Stimulated activated naive CD4-positive, alpha-beta T cell treated with Interleukin-2 at 50 U/mL for 16 hours (primary cell): Measurements from ENCODE around the gene LRRC46.

Experiments
- DNase-seq: peaks from one replicate; lab custom pipeline; 2025; lab: John Stamatoyannopoulos, UW

The LRRC46 gene

GRCh38 chr17:47852113-47852949, 20.9 kb downstream of the LRRC46 start:
- DNase-seq, result no peak

- no peak for DNase-seq
These were observed 22.1 kb downstream of the LRRC46 start for GRCh38 chr17:47853616-47854015.

- DNase-seq, result no peak
These were observed 24.3 kb downstream of the LRRC46 start for GRCh38 chr17:47855737-47856136.

GRCh38 chr17:47856830-47857229, 25.4 kb downstream of the LRRC46 start:
- DNase-seq, result no peak

GRCh38 chr17:47857551-47858455, 26.3 kb downstream of the LRRC46 start:
- no peak for DNase-seq

- no peak for DNase-seq
These were observed 28.9 kb downstream of the LRRC46 start for GRCh38 chr17:47860386-47860785.

- DNase-seq, result no peak
These were observed 31.4 kb downstream of the LRRC46 start for GRCh38 chr17:47862621-47863440.

- DNase-seq, result no peak
These were observed 33.3 kb downstream of the LRRC46 start for GRCh38 chr17:47864791-47865216.

GRCh38 chr17:47866941-47867340, 35.5 kb downstream of the LRRC46 start:
- DNase-seq, result no peak

GRCh38 chr17:47867813-47868533, 36.5 kb downstream of the LRRC46 start:
- DNase-seq, result no peak

GRCh38 chr17:47869114-47869513, 37.6 kb downstream of the LRRC46 start:
- no peak for DNase-seq

GRCh38 chr17:47870056-47870455, 38.6 kb downstream of the LRRC46 start:
- DNase-seq, result no peak

GRCh38 chr17:47871048-47871447, 39.6 kb downstream of the LRRC46 start:
- no peak for DNase-seq

- DNase-seq, result no peak
These were observed 40.7 kb downstream of the LRRC46 start for GRCh38 chr17:47872019-47872650.

- DNase-seq, result no peak
These were observed 41.2 kb downstream of the LRRC46 start for GRCh38 chr17:47872651-47873161.

- DNase-seq, result no peak
These were observed 42.0 kb downstream of the LRRC46 start for GRCh38 chr17:47873200-47874090.

GRCh38 chr17:47875011-47875985, 43.8 kb downstream of the LRRC46 start:
- no peak for DNase-seq

- DNase-seq, result no peak
These were observed 46.0 kb downstream of the LRRC46 start for GRCh38 chr17:47877368-47878034.
